IPS-18c (cell line): ENCODE data around the gene RRP36.

Source experiments
- H3K4me3 ChIP-seq: 2 replicates; pipeline ENCODE4 v1.7.0; 2013; ENCODE audit warnings: low read depth, mild to moderate bottlenecking, low read length, moderate library complexity; ENCODE audit not compliant: insufficient read depth
- H3K9me3 ChIP-seq: one replicate; pipeline ENCODE4 v1.6.1; 2013; ENCODE audit warnings: mild to moderate bottlenecking, low read length, moderate library complexity; ENCODE audit not compliant: control insufficient read depth, insufficient read depth

The RRP36 gene

DNA sequence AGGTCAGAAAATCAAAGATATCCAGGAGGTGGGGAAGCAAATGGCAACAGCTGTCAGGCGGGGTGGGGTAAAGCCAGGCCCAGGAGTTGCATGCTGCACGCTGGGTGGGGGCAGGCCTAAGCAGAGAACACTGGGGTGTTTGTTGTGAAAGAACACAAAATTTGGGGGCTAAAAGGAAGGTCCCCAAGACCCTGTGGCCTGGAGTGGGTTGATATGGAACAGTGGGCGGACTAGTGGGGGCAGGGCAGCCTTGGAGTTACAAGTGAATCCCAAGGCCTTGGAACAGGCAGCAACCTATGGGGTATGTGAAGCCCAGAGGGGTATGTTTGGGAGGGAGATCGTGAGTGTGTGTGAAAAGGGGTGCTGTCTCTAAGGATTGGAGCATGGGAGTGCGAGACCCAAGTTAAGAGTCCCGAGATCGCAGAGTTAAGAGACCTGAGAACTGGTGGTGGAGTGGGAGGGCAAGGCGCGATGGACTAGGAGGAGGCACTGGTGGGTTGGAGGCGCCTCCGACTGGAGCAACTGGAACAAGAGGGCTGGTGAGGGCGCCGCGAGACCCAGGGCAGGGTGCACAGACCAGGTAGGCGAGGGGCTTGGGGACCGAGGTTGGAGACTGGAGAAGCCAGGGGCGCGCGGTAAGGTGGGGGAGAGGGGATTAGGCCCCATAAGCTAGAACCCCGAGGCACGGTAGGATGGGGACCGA lies 31.6 kb downstream of the RRP36 start:
- Histone ChIP-seq H3K4me3 (peak overlapping the region; percentile 94), H3K9me3 (peaks cover 2% of the 10 kb centered on the region)

DNA sequence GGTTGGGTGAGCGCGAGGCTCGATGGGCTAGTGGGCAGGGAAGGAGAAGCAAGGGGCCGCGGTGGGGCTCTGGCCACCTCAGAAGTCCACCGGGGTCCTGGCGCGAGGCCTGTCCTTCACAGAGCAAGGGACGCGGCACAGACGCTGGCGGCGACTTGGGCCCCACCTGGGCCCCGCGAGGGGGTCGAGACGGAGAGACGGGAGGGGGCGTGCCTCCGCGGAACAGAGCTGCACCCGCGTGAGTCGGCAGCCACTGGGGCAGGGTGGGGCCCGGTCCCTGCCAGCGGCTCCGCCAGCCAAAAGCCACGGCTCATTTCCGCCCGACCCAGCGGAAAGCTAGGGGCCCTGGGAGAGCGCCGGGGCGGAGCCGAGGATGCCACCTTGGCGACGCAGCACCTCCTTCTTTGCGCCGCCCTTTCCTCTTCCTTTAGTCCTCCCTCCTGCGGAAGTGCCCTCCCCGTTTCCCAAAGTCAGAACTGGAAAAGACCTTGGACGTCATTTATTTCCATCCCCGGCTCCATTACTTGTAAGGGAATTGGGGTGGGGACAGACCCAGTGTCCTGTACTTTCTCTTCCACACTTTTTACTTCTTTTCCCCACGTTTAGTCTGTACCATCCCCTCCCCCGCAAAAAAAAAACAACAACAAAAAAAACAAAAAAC lies 32.3 kb downstream of the RRP36 start, which contains the start of gene CUL7:
CUL7 (minus strand) TSS at position 307 of the 661 bp plus-strand sequence. CDS start 1,063 bp downstream, outside the sequence.
- peaks cover 2% of the 10 kb centered on the region for H3K9me3 ChIP-seq
- H3K4me3 ChIP-seq, result peak within 1 kb of the TSS; percentile 94

DNA sequence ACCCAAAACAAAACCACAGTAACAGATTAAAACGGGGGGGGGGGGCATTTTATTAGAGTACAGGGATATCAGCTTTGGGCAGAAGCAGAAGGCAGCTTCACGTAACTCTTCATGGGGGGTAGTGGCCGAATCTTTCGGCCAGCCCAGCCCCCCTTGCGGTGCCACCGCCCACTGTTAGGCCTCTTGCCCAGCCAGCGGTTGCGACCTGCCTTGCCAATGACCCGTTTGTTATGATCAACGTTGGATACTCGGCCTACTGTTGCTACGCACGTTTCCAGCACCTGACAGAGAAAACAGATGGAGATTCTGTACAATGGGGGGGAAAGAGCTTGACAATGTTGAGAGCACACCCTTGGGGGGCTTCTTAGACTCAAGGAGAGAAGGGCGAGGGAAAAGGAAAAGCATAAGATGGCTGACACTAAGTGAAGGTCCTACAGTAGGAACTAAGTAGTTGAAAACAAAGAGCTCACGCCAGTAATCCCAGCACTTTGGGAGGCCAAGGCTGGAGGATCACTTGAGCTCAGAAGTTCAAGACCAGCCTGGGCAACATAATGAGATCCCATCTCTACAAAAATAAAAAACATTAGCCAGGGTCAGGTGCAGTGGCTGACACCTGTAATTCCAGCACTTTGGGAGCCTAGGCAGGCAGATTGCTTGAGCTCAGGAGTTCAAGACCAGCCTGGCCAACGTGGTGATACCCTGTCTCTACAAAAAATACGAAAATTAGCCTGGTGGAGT lies 33.0 kb downstream of the RRP36 start:
- Histone ChIP-seq H3K9me3 (peaks cover 2% of the 10 kb centered on the region), H3K4me3 (peak overlapping the region; percentile 94; the same call in 1 of the 2 replicates)

DNA sequence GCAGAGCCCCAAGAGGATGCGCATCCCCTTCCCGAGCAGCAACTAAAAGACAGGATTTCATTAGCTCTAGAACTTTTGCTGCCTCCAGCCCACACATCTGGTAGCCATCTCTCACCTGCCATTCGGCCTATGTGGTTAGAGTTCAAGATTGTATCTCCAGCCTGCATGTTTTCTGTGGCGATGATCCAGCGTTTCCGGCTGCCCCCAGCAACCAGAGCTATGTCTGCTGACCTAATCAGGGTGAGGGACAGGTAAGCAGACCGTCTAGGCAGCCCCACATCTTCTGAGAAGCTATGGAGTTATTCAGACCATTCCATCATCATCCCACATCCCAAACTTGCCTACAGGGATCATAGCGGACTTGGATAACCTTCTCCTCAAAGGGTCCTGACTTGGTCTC lies 34.5 kb downstream of the RRP36 start:
- Histone ChIP-seq H3K9me3 (peaks cover 2% of the 10 kb centered on the region), H3K4me3 (no peak overlapping the region)

DNA sequence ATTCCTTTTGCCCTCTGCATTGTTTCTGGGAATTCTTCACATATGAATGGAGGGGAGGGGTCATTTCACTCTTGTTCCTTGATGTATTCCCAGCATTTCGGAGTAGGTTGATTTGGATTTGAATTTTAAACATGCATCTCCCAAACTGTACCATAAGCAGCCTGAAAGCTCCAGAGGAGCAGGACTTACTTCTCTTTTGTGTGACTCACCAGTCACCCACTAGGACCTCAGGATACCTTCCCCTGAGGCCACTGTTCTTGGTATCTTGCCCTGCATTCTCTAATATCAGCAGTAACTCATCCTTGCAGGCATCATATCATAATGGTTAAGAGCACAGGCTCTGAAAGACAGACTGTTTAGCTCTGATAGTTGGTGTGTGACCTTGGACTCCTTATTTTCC lies 37.1 kb downstream of the RRP36 start:
- Histone ChIP-seq H3K4me3 (peak overlapping the region; percentile 86), H3K9me3 (peaks cover 2% of the 10 kb centered on the region)

DNA sequence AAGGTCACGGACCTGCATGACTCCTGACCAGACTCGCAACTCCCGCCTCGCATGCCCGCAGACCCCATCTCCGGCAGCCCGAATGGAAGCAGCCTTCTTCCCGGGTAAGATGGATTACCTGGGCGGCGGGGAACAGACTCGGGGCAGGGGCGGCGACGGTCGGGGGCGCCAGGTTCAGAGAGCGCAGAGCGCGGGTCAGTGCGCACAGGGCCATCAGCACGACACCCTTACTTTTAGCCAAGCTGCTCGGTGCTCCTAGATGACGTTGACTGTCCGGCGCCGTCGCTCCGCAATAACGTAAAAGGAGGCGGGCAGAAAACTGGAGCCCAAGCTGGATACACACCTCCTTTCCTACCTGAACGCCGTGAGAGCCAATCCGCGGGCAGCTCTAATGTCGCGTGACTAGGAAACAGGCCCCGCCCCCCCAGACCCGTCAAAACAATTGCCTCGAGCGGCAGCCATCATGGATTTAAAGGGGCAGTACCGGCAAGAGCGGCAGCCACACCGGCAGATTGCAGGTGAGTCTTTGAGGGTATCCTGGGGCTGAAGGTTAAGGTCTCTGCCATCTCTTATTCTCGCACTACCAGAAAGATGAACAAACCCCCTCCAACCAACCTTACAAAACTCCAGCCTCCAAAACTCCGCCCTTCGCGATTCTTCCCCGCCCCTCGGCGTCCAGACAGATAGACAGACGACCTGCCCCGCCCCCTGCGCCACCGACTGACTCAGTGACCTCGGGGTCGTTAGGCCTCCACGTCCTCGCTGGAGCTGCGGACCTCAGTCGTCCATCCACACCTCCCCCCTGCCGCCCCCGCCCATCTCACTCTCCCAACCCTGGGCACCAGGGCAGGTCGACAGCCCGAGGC lies 38.0 kb downstream of the RRP36 start, which contains the start of the genes KLC4 and MRPL2:
KLC4 (plus strand) TSS at position 464 of the 866 bp plus-strand sequence. CDS start 1,705 bp downstream, outside the sequence.
MRPL2 (minus strand) TSS at position 267 of the 866 bp plus-strand sequence; CDS start at position 214, 53 bp downstream.
- Histone ChIP-seq H3K9me3 (peaks cover 2% of the 10 kb centered on the region), H3K4me3 (peak within 1 kb of the TSS; percentile 86)

DNA sequence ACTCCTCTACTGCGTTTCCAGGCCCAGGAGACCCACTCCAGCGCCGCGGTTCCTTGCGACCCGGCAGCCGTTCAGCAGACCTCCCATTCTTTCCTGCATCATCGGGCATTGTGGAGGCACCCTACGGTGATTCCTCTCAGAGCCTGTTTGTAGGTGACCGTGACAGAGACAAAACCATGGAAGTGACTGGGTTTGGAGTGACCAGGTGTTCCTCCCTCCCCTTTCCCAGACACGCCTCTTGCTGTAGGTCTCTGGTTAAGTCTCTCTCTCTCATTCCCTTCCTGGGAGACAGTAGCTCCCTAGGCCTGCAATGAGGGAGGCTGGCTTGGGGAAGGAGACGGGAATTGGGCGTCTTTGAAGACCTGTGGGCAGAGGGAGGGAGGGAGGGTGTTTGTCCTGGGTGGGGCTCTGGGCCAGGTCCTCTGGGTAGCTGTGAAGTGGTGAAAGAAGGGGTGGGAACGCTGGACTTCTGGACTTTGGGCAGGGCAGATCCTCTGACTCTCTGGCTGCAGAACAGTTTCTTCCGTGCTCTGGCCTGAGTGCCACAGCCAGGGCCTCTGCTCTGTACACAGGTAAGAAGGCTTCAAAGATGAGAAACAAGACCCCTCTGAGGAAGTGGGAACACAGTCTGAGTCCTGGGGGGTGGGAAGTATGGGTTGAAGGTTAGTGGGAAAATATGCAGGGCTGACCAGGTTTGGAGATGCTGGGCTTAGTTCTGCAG lies 38.8 kb downstream of the RRP36 start:
- peak overlapping the region; percentile 86 for H3K4me3 ChIP-seq
- H3K9me3 ChIP-seq, result peaks cover 2% of the 10 kb centered on the region

DNA sequence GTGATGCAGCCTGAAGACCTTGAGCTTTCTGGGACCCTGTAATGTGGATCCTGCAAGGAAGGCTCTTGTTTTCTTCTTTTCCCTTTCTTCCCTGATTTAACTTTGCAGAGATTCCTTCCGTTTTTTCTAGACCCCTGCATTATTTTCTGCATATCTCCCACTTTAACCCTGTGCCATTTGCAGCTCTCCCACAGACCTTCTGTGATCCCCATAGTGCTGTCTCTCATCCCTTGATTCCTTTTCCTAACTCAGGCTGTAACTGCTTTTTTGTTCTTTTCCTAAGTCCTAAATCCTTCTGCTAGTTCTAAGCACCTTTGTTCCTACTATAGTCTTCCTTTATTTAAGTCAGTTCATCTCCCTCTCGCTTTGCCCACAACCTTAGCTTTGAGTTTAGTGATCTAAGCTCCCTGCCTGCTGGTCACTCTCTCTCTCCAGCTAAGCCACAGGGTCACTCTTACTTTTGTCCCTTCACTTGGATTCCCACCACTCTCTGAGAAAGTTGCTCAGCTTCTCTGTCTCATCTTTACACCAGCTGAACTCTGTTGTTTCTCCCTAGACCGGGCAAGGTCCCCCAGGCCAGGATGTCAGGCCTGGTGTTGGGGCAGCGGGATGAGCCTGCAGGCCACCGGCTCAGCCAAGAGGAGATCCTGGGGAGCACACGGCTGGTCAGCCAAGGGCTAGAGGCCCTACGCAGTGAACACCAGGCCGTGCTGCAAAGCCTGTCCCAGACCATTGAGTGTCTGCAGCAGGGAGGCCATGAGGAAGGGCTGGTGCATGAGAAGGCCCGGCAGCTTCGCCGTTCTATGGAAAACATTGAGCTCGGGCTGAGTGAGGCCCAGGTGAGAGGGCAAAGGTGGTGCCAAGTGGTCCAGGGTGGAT lies 39.6 kb downstream of the RRP36 start:
- peaks cover 2% of the 10 kb centered on the region for H3K9me3 ChIP-seq
- H3K4me3 ChIP-seq, result no peak overlapping the region

DNA sequence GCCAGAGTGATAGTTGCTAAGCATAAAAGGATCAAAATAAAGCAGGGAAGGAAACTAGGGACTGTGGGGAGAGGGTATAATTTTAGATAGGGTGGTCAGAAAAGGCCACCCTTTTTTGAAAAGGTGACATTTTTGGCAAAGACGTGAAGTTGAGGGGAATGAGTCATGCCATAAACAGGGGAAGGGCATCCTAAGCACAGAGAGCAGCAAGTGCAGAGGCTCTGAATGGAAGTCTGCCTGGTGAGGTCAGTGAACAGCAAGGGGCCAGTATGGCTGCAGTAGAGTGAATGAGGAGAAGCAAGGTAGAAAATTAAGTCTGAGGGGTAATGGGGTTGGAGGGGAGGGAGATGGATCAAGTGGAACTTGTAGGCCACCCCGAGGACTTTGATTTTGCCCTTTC lies 40.4 kb downstream of the RRP36 start:
- Histone ChIP-seq H3K9me3 (peaks cover 2% of the 10 kb centered on the region), H3K4me3 (no peak overlapping the region)

DNA sequence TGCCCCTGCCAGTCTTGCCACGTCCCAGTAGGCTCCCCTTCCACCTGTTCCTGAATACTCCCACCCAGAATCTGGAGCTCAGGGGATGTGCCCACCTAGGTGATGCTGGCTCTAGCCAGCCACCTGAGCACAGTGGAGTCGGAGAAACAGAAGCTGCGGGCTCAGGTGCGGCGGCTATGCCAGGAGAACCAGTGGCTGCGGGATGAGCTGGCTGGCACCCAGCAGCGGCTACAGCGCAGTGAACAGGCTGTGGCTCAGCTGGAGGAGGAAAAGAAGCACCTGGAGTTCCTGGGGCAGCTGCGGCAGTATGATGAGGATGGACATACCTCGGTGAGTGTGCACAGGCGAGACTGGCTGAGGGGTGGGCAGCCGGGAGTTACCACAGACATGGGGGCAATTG lies 41.4 kb downstream of the RRP36 start:
- no peak overlapping the region for H3K4me3 ChIP-seq
- peaks cover 2% of the 10 kb centered on the region for H3K9me3 ChIP-seq

DNA sequence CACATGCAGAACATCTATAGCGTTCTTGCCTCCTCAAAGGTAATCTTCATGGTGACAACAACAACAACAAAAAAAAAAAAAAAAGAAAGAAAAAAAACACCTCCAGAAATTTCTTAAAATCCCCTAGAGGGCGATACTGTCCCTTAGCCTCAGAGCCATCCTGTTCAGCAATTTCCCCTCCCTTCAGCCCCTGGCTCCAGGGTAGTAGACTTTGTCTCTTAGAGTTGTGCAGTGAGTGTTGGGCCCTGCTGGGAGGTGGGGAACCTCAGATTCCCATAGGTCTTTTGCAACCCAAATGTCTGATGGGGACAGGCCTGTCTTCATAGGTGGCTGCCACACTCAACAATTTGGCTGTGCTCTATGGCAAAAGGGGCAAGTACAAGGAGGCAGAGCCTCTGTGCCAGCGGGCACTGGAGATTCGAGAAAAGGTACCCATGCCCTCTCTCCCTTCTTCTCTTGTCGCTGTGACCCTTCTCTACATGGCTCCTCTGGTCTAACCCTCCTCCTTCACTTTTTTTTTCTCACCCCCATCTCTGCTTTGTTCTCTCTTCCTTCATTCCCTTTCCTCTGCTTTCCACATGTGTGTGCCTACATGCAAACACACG lies 48.7 kb downstream of the RRP36 start:
- peaks cover 2% of the 10 kb centered on the region for H3K9me3 ChIP-seq
- no peak overlapping the region for H3K4me3 ChIP-seq

DNA sequence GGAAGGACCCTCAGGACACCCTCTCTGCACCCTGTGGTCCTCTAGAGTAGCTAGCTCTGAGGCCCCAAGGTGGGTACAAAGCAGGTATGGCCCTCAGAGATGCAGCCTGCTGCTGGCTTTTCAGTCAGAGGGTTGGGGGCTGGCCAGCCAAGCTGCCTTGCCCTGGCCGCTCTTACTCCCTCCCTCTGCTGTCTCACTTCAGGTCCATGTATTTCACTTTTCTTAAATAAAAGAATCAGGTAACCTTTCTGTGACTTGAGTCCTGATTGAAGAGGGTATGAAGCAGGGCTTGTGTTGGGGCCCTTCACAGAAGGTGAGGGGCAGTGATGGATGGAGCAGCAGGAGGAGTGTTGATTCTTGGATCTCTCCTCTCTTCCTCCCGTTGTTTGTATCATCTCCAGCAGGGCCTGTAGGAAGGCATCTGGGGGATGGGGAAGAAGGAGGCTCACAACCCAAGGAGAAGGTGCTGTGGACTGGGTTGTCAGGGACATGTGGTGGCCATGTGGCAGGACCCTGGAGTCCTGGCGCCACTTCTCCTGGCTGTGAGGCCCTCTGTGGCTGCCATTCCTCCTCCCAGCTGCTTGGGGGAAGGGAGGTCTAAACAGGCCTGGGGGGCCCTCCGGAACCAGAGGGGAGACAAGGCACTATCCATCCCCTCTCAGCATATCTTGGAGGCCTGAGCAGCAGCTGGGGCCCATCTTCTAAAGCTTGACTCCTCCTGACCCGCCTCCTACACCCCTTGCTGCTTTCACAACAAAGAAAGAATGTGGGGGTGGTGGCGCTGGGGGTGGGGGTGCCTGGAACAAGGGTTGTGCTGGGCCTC lies 53.6 kb downstream of the RRP36 start:
- Histone ChIP-seq H3K4me3 (peak overlapping the region; percentile 62), H3K9me3 (peaks cover 2% of the 10 kb centered on the region)

DNA sequence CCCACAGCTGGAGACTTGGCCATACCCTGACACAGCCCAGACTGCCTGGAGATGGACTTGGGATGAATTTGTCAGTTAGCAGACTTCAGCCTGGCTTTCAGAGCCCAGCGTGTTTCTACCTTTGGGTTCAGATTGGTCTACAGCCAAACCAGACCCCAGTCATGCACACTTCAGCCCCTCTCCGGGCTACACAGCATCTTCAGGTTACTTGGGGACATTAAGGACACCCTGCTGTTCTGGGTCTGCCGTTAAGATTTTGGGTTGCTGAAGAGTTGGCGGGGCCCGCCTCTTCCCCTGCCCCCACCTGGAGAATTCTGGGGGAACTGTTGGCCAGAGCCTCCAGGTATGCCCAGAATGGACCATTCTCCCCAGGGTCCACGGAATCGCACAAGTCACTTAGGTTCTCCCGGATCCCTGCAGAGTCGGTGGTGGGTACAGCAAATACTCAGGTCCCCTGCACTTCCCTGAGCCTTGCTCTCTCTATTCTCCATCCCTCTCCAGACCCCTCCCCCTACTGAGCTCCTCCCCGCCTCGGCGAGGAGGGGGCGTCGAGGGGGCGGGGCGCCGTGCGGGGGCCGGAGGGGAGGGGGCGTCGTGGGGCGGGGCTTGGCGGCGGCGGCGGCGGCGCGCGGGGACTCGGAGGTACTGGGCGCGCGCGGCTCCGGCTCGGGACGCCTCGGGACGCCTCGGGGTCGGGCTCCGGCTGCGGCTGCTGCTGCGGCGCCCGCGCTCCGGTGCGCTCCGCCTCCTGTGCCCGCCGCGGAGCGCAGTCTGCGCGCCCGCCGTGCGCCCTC lies 54.4 kb downstream of the RRP36 start, which contains the start of gene PTK7:
PTK7 (plus strand) TSS at position 645 of the 794 bp plus-strand sequence. CDS start 175 bp downstream, outside the sequence.
- peaks cover 2% of the 10 kb centered on the region for H3K9me3 ChIP-seq
- H3K4me3 ChIP-seq, result peak within 1 kb of the TSS; percentile 97
